HG03060 (cell line): ENCODE measurements around the gene SYNE2.

ENCODE experiments used
- ATAC-seq: cut with Tn5 transposase; IDR thresholded peaks from one replicate; pipeline ENCODE4 v1.9.1; 2021; ENCODE audit warnings: low read depth, moderate number of reproducible peaks; ENCODE audit not compliant: unreplicated experiment

SYNE2 gene

DNA sequence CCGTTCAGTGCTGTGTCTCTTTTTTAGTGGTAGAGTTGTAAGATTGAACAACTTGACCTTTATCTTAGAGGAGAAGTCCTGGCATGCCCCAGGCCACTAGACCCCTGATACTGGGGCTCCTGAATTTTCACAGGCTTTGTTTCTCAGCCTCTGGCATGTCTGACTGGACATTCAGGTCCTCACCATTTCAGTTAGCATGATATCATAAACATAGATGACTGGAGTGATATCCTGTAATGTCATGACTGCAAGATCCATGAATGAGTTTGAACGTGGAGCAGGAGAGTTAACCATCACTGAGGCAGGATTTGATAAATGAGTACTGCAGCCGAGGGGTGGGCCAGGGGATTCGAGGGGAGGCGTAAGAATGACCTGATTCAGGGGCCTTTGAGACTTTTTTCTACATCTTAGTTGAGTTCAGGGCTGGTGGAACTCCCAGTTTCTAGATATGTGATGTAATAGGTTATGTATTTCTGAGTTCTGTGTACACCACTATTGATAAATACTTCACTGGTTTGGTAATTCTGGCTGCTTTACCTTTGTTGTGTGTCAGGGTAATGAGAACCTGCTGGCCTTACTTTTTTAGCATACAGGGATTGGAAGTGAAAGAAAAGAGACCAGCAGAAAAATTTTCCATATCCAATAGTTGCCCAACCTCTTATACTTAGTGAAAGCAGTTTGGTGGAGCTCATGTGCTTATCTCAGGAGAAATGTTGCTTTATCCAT lies 217.0 kb downstream of the SYNE2 start:
- no peak for ATAC-seq

DNA sequence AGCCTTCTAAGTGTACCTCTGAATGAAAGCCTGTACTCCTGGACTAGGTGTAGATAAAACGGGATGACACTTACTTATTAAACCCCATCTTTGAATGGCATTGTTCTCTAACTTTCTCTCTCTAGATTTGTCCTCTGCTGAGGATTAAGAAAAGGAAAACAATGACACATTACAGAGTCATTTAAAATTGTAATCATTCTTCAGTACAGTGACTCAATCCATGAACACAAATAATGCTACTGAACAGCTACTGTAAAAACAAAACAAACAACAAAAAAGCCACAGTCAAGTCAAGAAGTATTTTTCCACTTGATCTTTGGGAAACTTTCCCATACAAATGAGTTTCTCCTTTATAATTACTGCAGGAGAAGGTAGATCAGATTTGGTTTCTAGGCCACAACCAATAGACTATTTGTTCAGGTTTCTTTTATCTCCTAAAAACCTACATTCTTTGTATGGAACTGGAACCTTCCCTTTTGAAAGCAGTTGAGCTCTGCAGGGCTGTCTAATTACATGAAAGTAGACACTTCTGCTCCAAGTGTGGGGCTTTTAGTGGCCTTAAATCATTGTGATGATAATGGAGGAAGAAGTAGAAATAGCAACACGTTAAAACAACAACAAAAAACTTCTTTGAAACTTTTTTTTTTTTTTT lies 222.3 kb downstream of the SYNE2 start:
- ATAC-seq, result no peak

- no peak for ATAC-seq
These were observed 222.8 kb downstream of the SYNE2 start for GRCh38 chr14:64075613-64076005.

GRCh38 chr14:64080452-64080851 lies 227.6 kb downstream of the SYNE2 start:
- ATAC-seq, result no peak

- no peak for ATAC-seq
These were observed 228.5 kb downstream of the SYNE2 start for GRCh38 chr14:64081174-64081746.

DNA sequence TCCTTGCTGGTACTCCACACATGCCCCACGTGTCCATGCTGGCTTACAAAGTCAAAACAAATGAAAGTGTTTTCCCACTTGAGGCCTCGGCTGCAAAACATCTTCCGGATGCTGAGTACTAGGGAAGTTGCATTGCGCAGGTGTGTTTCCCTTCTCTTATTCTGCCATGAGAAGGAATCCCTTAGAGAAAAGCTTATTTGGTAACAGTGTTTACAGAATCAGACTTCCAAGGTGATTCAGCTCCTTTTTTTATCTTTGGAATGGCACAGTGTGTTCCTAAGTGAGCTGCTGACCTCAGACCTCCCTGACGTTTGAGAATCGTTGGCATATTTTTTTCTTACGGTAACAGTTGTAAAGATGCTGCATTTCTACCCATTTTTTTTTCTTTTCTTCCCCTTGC lies 230.0 kb downstream of the SYNE2 start:
- ATAC-seq, result no peak

GRCh38 chr14:64088647-64088964 lies 235.8 kb downstream of the SYNE2 start:
- ATAC-seq, result no peak

- no peak for ATAC-seq
These were observed 237.1 kb downstream of the SYNE2 start for GRCh38 chr14:64089920-64090319.

DNA sequence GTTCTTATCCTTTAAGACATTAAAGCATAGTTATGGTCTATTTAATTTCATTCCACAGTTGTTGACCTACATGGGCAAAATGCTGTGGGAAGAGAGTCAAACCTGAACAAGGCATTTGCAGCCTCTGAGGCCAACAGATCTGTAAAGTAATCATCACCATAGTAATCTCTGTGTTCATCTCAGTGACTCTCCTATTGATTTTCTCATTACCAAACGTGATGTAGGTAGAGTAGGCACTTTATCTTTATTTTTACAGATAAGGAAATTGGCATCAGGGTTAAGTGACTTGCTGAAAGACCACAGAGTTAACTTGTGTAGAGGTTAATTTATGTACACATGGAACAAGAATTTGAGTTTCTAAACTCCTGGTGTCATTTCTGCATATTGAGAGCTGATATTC lies 238.4 kb downstream of the SYNE2 start:
- ATAC-seq, result no peak

- no peak for ATAC-seq
These were observed 239.5 kb downstream of the SYNE2 start for GRCh38 chr14:64092338-64092737.

DNA sequence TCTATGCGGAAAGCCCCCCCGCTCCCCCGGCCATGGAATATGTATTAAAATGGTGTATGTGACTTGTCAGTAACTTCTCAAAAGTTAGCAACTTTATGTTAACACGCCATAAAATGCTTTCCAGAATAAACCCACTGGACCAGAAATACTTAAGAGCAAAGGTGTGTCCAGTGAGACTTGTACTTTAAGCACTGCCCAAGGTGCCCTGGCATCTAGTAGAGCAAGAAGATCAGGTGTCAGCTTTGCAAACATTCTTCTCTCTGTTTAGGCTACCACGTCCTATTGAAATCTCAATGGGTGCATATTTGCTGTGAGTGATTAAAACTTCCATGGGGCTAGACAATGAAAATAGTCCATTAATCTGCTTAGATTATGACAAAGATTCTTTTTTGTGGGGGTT lies 240.1 kb downstream of the SYNE2 start:
- no peak for ATAC-seq

GRCh38 chr14:64095620-64096019 lies 242.8 kb downstream of the SYNE2 start:
- ATAC-seq, result no peak

- ATAC-seq, result no peak
These were observed 245.3 kb downstream of the SYNE2 start for GRCh38 chr14:64098120-64098519.

DNA sequence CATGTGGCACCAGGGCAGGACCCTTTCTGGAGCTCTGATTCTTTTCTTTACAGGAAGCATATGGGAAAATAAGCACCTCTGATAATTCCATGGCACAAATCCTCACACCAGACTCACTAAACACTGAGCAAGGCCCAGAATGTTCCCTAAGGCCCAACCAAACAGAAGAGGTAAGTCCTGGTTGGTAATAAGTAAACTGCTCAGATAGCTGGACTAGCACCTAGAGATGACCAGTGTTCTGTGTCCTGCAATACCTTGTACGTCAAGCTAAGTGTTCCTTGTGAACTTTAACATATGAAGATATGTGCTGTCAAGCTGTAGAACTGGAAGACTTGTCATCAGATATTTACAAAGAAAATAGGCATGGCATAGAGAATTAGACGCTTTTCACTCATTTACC lies 254.6 kb downstream of the SYNE2 start:
- no peak for ATAC-seq

DNA sequence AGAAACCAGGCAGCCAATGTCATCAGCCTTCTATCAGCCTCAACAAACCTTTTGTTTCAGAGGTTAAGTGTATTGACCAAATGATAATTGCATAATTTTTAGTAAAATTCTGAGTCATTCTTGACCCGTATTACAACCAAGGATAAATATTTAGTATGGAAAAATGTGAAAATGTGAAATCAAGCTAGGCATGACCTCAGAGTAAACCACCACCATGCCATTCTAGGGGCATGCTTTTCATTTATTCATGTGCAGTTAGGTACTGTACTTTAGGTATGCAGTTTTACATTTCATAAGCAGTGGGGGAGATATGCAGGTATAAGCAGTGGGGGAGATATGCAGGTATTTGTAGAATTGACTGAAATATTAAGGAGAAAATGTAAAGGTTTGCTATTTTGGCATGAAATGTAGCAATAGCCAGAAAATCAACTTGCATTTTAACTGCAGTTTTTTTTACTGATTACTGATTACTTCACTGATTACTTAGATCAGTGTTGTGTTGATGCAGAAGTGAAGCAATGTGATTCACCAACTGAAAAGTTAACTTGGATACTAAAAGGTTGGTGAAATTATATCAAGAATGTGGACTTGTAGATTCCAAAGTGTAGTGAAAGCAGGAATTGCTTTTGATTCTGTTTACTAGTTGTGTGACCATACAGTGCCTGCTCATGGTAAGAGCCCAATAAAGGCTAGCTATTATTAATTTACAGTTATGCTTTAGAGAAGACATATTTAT lies 257.2 kb downstream of the SYNE2 start:
- ATAC-seq, result no peak

DNA sequence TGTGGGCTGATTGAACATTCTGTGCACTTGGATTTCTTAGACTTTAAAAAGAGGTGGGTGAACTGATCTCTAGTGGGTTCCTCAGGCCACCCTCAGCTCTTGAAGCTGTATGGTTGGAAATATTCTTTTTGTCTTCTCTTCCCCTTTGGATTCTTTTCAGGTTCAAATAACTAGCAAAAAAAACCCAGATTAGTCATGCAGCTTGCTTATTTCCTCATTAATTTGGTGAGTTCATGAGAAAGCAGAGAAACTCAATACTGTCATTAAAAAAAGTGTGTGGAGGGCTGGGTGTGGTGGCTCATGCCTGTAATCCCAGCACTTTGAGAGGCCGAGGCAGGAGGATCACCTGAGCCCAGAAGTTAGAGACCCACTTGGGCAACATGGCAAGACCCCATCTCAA lies 258.0 kb downstream of the SYNE2 start:
- ATAC-seq, result no peak

GRCh38 chr14:64112867-64113678 lies 260.3 kb downstream of the SYNE2 start:
- no peak for ATAC-seq

DNA sequence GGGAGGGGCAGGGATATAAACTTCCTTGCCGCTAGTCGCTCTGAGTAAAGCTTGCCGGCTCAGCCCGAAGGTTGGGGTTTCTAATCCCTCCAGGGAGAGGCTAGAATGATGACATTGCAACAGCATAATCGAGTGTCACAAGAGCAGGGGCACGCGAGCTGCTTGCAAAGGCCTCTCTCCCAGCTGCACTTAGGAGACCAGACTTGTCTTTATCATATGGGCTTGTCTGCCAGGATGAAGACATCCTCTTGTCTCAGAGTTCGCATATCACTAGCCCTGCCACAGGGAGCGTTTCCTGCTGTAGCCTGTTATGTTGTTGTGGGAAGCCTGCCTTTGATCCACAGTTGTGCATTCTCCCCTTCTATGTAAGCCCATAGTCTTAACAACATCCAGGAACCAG lies 261.4 kb downstream of the SYNE2 start:
- no peak for ATAC-seq

DNA sequence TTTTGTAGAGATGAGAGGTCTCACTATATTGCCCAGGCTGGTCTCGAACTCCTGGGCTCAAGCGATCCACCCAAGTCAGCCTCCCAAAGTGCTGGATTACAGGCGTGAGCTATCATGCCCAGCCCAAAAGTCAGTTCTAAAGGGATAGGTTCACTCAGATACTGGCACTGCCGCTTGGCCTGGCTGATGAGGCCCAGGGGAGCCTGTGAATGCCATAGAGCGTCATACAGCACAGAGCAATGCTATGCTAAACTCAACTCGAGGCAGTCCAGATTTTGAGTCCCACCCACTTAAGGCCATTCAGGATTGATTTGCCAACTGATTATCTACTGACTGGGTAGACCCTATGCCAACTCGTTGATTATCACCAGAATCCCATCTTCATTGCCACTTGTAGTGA lies 262.0 kb downstream of the SYNE2 start:
- ATAC-seq, result no peak

GRCh38 chr14:64115401-64115800 lies 262.6 kb downstream of the SYNE2 start:
- no peak for ATAC-seq
